ENCODE data around the gene APELA. TPM values are rescaled to one million over a fixed set of nuclear protein-coding genes. Genes with fewer than 3 reads are reported as not detected.

The APELA gene
- total and polyA plus RNA-seq, 4 donors, result 0.35 TPM; not detected in 3

DNA sequence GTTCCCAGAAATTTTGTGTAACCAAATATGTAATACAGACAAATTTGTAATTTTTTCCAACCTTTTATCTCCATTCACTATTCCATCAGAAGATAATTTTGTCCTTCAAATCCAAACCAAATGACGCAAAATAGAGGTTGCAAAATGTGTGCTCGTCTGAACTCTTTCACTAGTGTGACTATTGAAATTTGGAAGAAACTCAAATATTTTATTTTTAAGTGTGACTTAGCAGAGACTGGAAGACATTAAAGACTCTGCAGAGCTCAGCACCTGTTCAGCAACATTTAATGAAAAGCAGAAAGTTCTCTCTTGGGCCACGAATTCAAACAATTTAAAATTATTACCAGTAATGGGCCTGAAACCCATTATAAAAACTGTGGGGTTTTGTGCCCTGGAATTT, 30.0 kb upstream of the APELA start:
- DNase-seq (no peak), ATAC-seq (ENCODE audit: insufficient read depth, low FRiP score) (no peak)
- no peaks in the 10 kb centered on the region for H3K9me3 ChIP-seq (ENCODE audit: control insufficient read depth in 4 of 4, insufficient read depth in 3 of 4, low read length in 3 of 4)
- no peak overlapping the region for H3K27ac ChIP-seq (ENCODE audit: low read depth in 1 of 2, low read length in 1 of 2)
- H3K9ac ChIP-seq (ENCODE audit: insufficient read depth in 1 of 2, low read length in 2 of 2), result no peak overlapping the region
- H3K27me3 ChIP-seq (ENCODE audit: control insufficient read depth in 3 of 3, insufficient read depth in 3 of 3, low read length in 2 of 3), result no peaks in the 10 kb centered on the region
- 58 to 72% methylated on average over 3 of the region's 3 CpGs for WGBS, 2 donors
- TF ChIP-seq, protein P1, sequence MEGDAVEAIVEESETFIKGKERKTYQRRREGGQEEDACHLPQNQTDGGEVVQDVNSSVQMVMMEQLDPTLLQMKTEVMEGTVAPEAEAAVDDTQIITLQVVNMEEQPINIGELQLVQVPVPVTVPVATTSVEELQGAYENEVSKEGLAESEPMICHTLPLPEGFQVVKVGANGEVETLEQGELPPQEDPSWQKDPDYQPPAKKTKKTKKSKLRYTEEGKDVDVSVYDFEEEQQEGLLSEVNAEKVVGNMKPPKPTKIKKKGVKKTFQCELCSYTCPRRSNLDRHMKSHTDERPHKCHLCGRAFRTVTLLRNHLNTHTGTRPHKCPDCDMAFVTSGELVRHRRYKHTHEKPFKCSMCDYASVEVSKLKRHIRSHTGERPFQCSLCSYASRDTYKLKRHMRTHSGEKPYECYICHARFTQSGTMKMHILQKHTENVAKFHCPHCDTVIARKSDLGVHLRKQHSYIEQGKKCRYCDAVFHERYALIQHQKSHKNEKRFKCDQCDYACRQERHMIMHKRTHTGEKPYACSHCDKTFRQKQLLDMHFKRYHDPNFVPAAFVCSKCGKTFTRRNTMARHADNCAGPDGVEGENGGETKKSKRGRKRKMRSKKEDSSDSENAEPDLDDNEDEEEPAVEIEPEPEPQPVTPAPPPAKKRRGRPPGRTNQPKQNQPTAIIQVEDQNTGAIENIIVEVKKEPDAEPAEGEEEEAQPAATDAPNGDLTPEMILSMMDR (IDR thresholded peaks at IDR 0.05; ENCODE audit: control extremely low read depth, extremely low read depth), result no peak
- no peak overlapping the region for H3K4me3 ChIP-seq
- no peaks in the 10 kb centered on the region for H3K36me3 ChIP-seq (ENCODE audit: control insufficient read depth in 4 of 4, insufficient read depth in 4 of 4, low read length in 4 of 4)
- no peaks in the 10 kb centered on the region for H3K4me1 ChIP-seq (ENCODE audit: control insufficient read depth in 5 of 5, insufficient read depth in 5 of 5, low read length in 5 of 5)

DNA sequence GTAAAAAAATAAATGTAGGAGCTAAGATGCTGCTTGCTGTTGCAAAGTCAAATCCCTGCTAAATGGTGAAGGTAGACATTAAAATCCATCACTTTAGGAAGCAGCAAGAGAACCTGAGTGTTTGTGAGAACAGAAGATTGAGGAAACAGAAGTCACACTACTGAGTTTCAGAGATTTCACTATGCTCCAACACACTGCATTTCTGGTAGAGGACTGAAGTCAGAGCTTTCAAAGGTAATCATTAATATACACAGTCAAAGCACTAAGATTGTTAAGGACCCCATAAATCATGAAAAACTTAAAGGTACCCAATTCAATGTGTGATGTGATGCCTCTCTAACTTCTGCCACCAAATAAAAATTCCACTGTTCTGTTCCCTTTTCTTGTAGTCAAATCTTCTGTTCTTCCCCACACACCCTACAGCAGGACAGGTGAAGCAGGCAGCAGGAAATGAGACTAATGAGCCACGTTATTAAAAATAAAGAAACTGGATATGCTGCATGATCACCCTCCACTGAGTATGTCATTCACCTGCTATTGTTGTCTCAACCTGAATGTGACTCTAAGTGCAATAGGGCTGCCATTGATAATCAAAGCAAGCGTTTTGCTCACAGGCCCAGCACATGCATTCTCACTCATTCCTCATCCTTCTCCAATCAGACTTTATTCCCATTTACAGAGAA, 28.9 kb upstream of the APELA start:
- Histone ChIP-seq H3K9ac (ENCODE audit: insufficient read depth in 1 of 2, low read length in 2 of 2) (no peak overlapping the region), H3K4me1 (ENCODE audit: control insufficient read depth in 5 of 5, insufficient read depth in 5 of 5, low read length in 5 of 5) (no peaks in the 10 kb centered on the region), H3K4me3 (no peak overlapping the region), H3K9me3 (ENCODE audit: control insufficient read depth in 4 of 4, insufficient read depth in 3 of 4, low read length in 3 of 4) (no peaks in the 10 kb centered on the region), H3K27ac (ENCODE audit: low read depth in 1 of 2, low read length in 1 of 2) (no peak overlapping the region), H3K36me3 (ENCODE audit: control insufficient read depth in 4 of 4, insufficient read depth in 4 of 4, low read length in 4 of 4) (no peaks in the 10 kb centered on the region), H3K27me3 (ENCODE audit: control insufficient read depth in 3 of 3, insufficient read depth in 3 of 3, low read length in 2 of 3) (no peaks in the 10 kb centered on the region)
- no peak for DNase-seq
- no peak for ATAC-seq (ENCODE audit: insufficient read depth, low FRiP score)
- TF ChIP-seq, protein P1 (IDR thresholded peaks at IDR 0.05; ENCODE audit: control extremely low read depth, extremely low read depth), result no peak
- WGBS, 2 donors, result 53 to 72% methylated on average over 2 of the region's 2 CpGs

DNA sequence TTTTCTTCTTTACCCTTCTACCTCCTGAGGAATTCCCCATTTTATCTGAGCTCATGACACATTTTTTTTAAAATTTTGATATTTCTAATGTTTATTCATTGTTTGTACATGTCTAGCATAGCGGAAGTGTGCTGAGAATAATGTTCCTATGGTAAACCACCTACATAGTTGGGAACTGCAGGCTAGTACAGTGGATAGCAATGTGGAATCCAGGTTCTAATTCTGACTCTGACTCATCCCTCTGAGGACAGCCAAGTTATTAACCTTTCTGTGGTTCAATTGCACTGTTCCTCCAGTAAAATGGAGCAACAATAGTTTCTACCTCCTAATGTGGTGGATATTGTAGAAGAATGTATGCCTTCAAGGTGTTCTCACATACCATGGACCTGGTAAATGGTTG, 20.6 kb upstream of the APELA start:
- H3K36me3 ChIP-seq (ENCODE audit: control insufficient read depth in 4 of 4, insufficient read depth in 4 of 4, low read length in 4 of 4), result no peaks in the 10 kb centered on the region
- H3K9me3 ChIP-seq (ENCODE audit: control insufficient read depth in 4 of 4, insufficient read depth in 3 of 4, low read length in 3 of 4), result no peaks in the 10 kb centered on the region
- no peaks in the 10 kb centered on the region for H3K4me1 ChIP-seq (ENCODE audit: control insufficient read depth in 5 of 5, insufficient read depth in 5 of 5, low read length in 5 of 5)
- no peak overlapping the region for H3K27ac ChIP-seq (ENCODE audit: low read depth in 1 of 2, low read length in 1 of 2)
- ATAC-seq (ENCODE audit: insufficient read depth, low FRiP score) (no peak), DNase-seq (no peak)
- TF ChIP-seq, protein P1 (IDR thresholded peaks at IDR 0.05; ENCODE audit: control extremely low read depth, extremely low read depth), result no peak
- H3K9ac ChIP-seq (ENCODE audit: insufficient read depth in 1 of 2, low read length in 2 of 2), result no peak overlapping the region
- WGBS, 2 donors, result 89 to 91% methylated on average over 1 of the region's 1 CpG
- H3K4me3 ChIP-seq, result no peak overlapping the region
- H3K27me3 ChIP-seq (ENCODE audit: control insufficient read depth in 3 of 3, insufficient read depth in 3 of 3, low read length in 2 of 3), result no peaks in the 10 kb centered on the region
